Testis (tissue), 2 donors: ENCODE results near the gene RND3.

ENCODE experiments used
- POLR2A ChIP-seq: fragments of 450-650 bp; IDR thresholded peaks from one replicate; pipeline ENCODE4 v1.6.1; 2017; ENCODE audit warnings: antibody characterized with exemption, mild to moderate bottlenecking, moderate library complexity
- TF ChIP-seq, protein P1 (sequence below), 3 experiments: fragments of 450-650 bp in 2 of 3; fragments of 200-600 bp in 1 of 3; sonication (generic) in 1 of 3; IDR thresholded peaks; one replicate each; pipeline ENCODE4 v1.5.1; 2016 to 2019; ENCODE audit warnings: antibody characterized with exemption in 3 of 3, mild to moderate bottlenecking in 2 of 3, moderate library complexity in 1 of 3

GRCh38 chr2:150526827-150527226 lies 39.4 kb upstream of the RND3 start:
- TF ChIP-seq, protein P1, sequence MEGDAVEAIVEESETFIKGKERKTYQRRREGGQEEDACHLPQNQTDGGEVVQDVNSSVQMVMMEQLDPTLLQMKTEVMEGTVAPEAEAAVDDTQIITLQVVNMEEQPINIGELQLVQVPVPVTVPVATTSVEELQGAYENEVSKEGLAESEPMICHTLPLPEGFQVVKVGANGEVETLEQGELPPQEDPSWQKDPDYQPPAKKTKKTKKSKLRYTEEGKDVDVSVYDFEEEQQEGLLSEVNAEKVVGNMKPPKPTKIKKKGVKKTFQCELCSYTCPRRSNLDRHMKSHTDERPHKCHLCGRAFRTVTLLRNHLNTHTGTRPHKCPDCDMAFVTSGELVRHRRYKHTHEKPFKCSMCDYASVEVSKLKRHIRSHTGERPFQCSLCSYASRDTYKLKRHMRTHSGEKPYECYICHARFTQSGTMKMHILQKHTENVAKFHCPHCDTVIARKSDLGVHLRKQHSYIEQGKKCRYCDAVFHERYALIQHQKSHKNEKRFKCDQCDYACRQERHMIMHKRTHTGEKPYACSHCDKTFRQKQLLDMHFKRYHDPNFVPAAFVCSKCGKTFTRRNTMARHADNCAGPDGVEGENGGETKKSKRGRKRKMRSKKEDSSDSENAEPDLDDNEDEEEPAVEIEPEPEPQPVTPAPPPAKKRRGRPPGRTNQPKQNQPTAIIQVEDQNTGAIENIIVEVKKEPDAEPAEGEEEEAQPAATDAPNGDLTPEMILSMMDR (IDR thresholded peaks at IDR 0.05), result no peak
- TF ChIP-seq POLR2A, result no peak
